DMS53 (cell line): ENCODE data around the gene WIZ.
"Not testable (repeated sequence)": the region's sequence is repeated elsewhere in the genome, so short reads cannot be mapped to it uniquely, and the experiment has no call there.

Source experiments
- DNase-seq: peaks from one replicate; lab custom pipeline; 2025; lab: John Stamatoyannopoulos, UW

The WIZ gene

DNA sequence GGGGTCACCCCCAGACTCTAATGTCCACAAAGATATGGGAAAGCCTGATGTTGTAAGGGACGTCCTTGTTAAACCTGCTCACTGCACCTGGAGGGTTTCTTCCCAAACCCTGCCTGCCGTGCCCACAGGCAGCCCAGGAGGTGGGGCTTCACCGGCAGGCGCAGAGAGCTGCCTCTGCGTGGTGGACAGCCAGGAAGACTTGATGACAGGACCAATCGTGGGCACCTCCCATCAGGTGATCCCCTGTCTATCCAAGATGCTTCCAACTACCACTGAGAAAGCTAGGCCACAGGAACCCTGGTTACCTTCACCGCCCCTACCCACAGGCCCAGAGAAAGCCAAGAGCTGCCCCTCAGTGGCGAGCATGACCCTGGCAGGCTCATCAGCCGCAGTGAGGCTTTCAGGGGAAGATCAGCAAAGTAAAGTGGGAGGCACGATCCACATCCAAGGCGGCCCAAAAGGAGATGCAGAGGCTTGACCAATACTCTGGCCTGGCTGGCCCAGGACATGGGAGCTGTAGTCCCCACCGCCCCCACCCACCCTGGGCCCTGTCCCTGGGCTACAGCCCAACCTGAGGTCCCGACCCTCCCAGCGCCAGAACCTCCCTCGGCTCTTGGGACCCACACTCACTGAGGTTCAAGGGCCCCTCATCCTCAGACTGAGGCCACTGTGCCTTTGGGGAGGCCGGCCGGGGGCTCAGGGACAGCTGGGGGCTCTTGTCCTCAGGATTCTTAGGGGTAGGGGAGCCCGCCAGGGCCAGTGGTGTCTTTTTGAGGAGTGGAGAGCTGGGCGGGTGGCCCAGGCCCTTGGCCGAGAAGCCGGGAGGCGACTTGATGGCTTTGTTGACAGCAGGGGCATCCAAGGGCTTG, 20.6 kb downstream of the WIZ start:
- DNase-seq, result no peak

DNA sequence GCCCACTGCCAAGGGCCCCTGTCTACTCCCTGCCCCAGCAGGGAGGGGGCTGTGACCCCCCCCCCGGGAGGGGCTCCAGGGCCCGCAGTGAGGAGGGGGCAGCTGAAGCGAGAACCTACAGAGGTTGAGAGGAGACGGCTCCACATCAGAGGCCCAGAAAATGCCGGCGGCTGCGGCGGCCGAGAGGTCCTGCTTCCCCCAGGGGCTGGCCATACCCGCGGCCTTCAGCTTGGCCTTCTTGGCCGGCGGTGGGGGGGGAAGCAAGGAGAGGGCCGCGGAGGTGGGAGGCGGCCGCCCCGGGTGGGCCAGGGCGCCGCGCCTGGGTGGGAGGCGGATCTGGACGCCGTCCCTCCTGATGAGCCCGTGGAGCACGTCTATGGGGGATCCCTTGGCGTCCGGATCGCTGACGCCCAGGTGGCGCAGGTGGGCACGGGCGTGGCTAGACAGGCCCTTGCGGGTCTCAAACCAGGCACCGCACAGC, 21.7 kb downstream of the WIZ start:
- DNase-seq, result no peak

- no peak for DNase-seq
Observed at GRCh38 chr19:15427350-15427700, 22.4 kb downstream of the WIZ start.

DNA sequence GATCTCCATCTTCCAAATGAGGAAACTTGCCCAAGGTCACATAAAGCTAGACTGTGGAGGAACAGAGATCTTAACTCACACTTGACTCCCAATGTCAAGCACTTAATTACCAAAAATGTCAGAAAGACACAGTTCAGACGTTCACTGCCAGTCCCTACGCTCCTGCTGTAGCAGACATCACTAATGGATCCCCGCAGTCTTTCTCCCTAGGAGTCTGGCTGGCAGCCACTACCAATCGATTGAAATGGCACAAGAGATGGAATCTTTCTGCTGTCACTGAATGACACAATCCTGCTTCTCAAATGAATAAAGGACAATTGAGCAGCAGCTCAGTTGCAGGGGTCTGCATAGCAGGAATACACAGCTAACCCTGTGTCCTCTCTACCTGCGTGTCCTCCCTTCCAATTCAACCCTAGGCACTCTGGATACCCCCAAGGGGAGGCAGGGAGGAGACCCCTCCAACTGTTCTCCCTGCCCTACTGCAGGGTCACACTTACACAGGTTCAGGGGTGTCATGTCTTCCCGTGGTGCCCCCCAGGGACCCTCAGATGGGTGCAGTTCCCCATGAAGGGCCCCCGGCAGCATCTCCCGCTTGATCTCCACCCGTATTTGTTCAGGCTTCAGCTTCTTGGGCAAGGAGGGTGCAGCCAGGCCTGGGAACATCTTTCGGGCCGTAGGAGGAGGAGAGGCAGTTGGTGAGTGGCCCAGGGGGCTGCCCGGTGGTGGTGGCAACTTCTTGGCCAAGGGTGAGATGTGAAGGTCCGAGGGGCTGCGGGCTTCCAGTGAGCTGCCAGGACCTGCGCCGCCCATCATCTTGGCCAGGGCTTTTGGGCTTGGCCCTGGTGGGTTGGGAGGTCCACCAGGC, 23.0 kb downstream of the WIZ start:
- peak; percentile 11 for DNase-seq

DNA sequence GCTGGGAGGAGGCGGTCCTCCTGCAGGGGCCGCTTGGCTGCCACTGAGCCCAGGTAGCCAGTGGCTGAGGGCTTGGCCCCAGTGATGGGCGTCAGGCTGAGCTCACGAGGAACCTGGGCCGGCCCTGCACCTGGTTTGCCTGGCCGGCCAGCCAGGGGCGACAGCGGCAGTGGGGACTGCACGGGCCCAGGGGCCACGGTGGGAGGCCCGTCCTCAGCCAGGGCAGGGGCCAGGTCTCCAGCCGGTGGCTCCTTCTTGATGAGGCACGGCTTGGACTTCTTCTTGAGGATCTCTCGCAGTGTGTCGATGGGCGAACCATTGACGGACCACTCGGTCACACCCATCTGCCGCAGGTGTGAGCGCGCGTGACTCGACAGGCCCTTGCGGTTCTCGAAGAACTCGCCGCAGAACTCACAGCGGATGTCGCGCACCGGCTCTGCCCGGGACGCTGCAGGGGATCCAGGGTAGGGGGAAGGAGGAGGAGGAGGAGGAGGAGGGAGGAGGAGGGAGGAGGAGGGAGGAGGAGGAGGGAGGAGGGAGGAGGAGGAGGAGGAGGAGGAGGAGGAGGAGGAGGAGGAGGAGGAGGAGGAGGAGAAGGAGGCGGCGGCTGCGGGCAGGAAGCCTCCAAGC, 24.3 kb downstream of the WIZ start:
- no peak for DNase-seq

- no peak for DNase-seq
Observed at GRCh38 chr19:15424692-15425272, 25.0 kb downstream of the WIZ start.

DNA sequence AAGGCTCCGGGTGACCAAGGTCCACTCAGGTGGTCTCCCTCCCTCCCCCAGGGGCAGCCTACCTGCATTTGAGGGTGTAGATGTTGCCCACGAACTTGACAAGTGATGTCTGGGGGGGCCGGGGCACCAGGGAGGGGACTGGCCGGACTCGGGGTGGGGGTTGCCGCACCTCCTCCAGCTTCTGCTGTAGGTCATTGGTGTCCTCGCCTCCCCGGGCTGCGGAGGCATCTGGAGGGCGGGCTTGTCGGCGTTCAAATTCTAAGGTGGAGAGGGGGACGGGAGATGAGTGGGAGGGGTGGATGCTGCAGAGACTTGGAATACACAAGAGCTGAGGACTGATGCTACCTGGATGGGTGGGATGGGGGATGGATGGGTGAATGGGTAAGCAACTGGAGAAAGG, 25.6 kb downstream of the WIZ start:
- DNase-seq, result no peak

GRCh38 chr19:15423130-15423529, 26.6 kb downstream of the WIZ start:
- no peak for DNase-seq

- no peak for DNase-seq
Observed at GRCh38 chr19:15422296-15423075, 27.3 kb downstream of the WIZ start.

GRCh38 chr19:15421721-15422260, 28.0 kb downstream of the WIZ start:
- no peak for DNase-seq

GRCh38 chr19:15421136-15421695, 28.5 kb downstream of the WIZ start:
- no peak for DNase-seq

- DNase-seq, result peak; percentile 55
Observed at GRCh38 chr19:15419413-15420025, 30.2 kb downstream of the WIZ start.

GRCh38 chr19:15418579-15419412, 31.0 kb downstream of the WIZ start, which contains the start of gene AKAP8L:
TSS of gene AKAP8L (minus strand) at chr19:15418988. CDS start at chr19:15418923, 65 bp downstream.
- DNase-seq, result peak; percentile 99

DNA sequence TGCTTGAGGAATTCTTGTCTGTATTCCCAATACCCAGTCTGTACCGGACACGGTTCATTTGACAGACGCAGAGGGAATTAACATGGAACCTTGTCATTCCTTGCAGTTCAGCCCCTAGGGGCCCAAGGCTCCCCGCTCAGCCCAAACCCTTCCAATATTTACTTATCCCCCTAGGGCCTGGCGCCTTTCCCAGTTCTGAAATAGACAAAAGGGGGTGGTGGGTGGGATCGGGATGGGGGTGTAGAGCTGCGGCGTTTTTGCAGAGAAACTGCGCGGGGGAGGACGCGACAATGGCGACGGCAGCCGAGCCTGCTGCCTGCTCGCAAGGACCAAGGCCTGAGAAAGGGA, 31.6 kb downstream of the WIZ start:
- peak; percentile 42 for DNase-seq

DNA sequence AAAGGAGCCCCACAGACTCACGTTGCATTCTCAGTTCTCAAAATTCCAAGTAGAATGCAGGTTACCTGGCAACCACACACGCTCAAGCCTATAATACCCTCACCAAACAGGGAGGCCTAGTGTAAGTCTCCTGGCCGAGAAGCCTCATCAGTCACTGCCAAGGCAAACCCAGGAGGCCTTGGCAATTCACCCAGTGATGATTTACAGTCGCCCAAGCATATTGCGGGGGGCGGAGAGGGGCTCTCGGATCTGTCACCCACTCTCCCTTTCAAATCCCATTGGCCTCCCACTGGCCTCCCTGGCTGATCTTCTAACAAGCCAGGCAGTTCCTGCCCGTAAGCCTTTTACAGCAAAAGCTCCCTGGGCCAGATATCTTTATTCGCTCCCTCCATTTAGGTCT, 32.1 kb downstream of the WIZ start:
- no peak for DNase-seq

DNA sequence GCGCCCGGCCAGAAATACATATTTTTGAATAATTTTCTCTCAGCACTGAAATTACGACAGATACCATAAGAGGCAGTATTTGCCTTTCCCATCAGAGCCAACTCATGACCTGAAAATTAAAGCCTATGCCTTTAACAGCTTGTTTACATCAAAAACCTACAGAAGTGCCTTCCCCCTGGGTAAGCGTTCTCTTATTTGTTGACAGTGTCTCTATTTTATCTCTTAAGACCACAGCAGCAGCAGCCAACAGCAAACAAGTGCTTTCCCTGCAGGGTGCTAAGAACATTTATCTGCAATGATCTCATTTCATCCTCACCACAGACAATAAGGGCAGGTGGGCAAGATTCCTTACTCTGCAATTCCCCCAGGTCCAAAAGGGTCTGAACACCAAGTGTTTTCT, 36.9 kb downstream of the WIZ start:
- DNase-seq, result no peak

GRCh38 chr19:15411351-15411750, 38.4 kb downstream of the WIZ start:
- not testable (repeated sequence) for DNase-seq

GRCh38 chr19:15404780-15405211, 45.0 kb downstream of the WIZ start:
- DNase-seq, result no peak

DNA sequence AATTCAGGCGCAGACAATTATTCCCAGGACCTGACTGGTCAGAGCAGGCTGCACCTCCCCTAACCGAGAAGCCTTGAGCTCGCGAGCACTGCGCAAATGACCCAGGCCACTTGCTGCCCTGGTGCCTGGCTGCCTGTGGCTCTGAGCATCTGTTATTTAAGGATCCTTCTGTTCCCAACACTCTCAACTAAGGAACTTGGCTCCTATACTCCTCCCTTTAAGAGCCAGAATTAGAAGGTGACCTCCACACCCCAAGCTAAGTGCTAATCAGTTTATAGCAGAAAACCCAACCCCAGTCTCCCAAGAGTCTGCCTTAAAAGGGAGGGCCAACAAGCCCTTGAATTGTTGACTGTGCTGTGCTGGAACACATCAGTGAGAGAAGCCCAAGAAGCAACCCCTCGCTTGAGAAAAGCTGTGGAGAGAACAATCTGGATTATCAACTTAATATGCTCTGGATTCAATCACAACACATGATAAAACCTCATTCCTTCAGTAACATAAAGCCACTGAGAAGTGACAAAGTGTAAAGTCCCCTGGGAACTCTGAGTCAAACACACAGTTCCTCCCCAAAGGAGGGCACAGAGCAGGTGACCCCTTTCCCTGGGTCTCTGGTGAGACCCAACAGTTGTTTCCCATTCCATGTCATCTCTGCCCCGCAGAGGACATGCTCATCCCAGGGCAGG, 45.5 kb downstream of the WIZ start:
- DNase-seq, result no peak
